ENCODE measurements around the gene PDE6G.

Gene PDE6G

DNA sequence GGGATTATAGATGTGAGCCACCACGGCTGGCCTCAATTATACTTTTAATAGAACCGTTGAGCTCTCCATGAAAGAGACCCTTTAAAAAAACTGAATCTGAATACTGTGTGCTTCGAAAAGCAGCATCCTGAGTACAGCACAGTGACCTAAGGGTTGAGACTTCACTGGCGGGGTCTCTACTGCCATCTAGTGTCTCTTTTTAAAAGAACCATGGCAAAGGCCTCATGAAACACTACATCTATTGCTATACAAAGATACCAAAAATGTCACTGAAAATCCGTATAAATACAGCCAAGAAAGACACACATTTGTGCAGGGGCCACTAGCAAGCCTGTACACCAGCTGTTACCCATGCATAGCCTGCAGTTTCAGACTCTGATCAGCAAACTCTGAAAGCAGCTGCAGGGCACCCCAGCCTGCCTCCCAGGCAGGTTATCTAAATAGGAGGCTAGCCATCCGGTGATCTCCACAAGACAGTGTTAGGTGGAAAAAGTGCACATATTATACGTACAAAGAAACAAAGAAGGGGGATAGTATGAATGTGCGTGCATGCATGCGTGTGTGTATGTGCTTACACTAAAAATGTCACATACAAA lies 54.7 kb downstream of the PDE6G start:
- H3K4me3 ChIP-seq (ENCODE audit: low read length), result no peak overlapping the region
- TF ChIP-seq, protein P1, sequence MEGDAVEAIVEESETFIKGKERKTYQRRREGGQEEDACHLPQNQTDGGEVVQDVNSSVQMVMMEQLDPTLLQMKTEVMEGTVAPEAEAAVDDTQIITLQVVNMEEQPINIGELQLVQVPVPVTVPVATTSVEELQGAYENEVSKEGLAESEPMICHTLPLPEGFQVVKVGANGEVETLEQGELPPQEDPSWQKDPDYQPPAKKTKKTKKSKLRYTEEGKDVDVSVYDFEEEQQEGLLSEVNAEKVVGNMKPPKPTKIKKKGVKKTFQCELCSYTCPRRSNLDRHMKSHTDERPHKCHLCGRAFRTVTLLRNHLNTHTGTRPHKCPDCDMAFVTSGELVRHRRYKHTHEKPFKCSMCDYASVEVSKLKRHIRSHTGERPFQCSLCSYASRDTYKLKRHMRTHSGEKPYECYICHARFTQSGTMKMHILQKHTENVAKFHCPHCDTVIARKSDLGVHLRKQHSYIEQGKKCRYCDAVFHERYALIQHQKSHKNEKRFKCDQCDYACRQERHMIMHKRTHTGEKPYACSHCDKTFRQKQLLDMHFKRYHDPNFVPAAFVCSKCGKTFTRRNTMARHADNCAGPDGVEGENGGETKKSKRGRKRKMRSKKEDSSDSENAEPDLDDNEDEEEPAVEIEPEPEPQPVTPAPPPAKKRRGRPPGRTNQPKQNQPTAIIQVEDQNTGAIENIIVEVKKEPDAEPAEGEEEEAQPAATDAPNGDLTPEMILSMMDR (conservative IDR thresholded peaks at IDR 0.05; ENCODE audit: low read length), result peak; percentile 87
- peak; percentile 77 for DNase-seq (ENCODE audit: low read depth)

Measured in AG10803 (cell line).